H1 (cell line): Measurements from ENCODE around the gene VGF. TPM values are rescaled to one million over a fixed set of nuclear protein-coding genes. Genes with fewer than 3 reads are reported as not detected.

Source experiments
- ASH2L ChIP-seq: fragments of 200-600, 300-600 bp; sonication (generic); IDR thresholded peaks from one replicate; pipeline ENCODE4 v1.7.1; 2017; ENCODE audit warnings: low read length
- ATF2 ChIP-seq: IDR thresholded peaks from 2 replicates; pipeline ENCODE4 v1.6.1; 2012; ENCODE audit warnings: low read length, inconsistent platforms
- BACH1 ChIP-seq: IDR thresholded peaks from 2 replicates; pipeline ENCODE4 v1.6.1; 2012; ENCODE audit warnings: low read length, improper control_type of control experiment
- CEBPB ChIP-seq: IDR thresholded peaks from 2 replicates; pipeline ENCODE4 v1.6.1; 2012; ENCODE audit warnings: low read depth, low read length
- CHD7 ChIP-seq: fragments of 300-600 bp; sonication (generic); IDR thresholded peaks from 2 replicates; pipeline ENCODE4 v1.7.1; 2012; ENCODE audit warnings: low read length, moderate library complexity, mild to moderate bottlenecking, inconsistent platforms; ENCODE audit not compliant: insufficient replicate concordance
- CREB1 ChIP-seq: IDR thresholded peaks from 2 replicates; pipeline ENCODE4 v1.6.1; 2012; ENCODE audit warnings: inconsistent platforms
- EP300 ChIP-seq, 2 experiments: IDR thresholded peaks; 1 replicate in 1 of 2; 2 replicates in 1 of 2; pipeline ENCODE4 v1.6.1; 2011 to 2012; ENCODE audit warnings: low read depth in 2 of 2, low read length in 2 of 2, mild to moderate bottlenecking in 2 of 2, borderline replicate concordance in 1 of 2, inconsistent platforms in 1 of 2, moderate library complexity in 1 of 2
- RBBP5 ChIP-seq: IDR thresholded peaks from 2 replicates; pipeline ENCODE4 v1.7.1; 2012; ENCODE audit warnings: low read depth, mild to moderate bottlenecking, inconsistent platforms, low read length, moderate library complexity, borderline replicate concordance
- TEAD4 ChIP-seq: IDR thresholded peaks from 2 replicates; pipeline ENCODE4 v1.6.1; 2012; ENCODE audit warnings: low read depth, low read length, inconsistent platforms, mixed read lengths
- YY1 ChIP-seq: IDR thresholded peaks from 2 replicates; pipeline ENCODE4 v1.6.1; 2011; ENCODE audit warnings: low read depth, mild to moderate bottlenecking, low read length
- polyA plus RNA-seq, 7 experiments: library from polyadenylated mRNA; depleted of rRNA in 3 of 7; stranded (reverse) in 5 of 7; unstranded in 2 of 7; fragments of >200 nt in 5 of 7; fragments of 200-250 nt in 2 of 7; gene quantifications; 1 replicate in 5 of 7; 2 replicates in 1 of 7; 4 replicates in 1 of 7; pipeline versions ENCODE4 v1.2.1 to v1.2.3, GENCODE V29; 2011 to 2013; ENCODE audit warnings: missing spikeins in 2 of 7, mixed read lengths in 2 of 7
- total RNA-seq: library from RNA; stranded (reverse); fragmentation: NEBNext Ultra II Directional; extraction: Animal tissue kit (Norgen Biotek cat#: 25700); gene quantifications from 2 replicates; pipeline ENCODE4 v1.2.1, GENCODE V29; 2021

The VGF gene
- total and polyA plus RNA-seq, 2 of the 8 experiments (the other 6 are each of a cell fraction or from before 2014, with no cell fraction given) = 1.6 to 7.0 TPM

- TF ChIP-seq CHD7 (no peak), ASH2L (no peak), YY1 (no peak), ATF2 (no peak), CEBPB (no peak), EP300 (IDR thresholded peaks at IDR 0.05; ENCODE audit: borderline replicate concordance in 1 of 2, low read depth in 2 of 2, low read length in 2 of 2) (no peak), TEAD4 (no peak), RBBP5 (no peak), BACH1 (no peak), CREB1 (no peak)
Measured at GRCh38 chr7:101114492-101114891, 50.9 kb downstream of the VGF start (continued).
